Measurements from ENCODE around the gene AGA.
A peak's percentile ranks its signal among the peaks of the same experiment; 100 is the strongest.

The AGA gene

DNA sequence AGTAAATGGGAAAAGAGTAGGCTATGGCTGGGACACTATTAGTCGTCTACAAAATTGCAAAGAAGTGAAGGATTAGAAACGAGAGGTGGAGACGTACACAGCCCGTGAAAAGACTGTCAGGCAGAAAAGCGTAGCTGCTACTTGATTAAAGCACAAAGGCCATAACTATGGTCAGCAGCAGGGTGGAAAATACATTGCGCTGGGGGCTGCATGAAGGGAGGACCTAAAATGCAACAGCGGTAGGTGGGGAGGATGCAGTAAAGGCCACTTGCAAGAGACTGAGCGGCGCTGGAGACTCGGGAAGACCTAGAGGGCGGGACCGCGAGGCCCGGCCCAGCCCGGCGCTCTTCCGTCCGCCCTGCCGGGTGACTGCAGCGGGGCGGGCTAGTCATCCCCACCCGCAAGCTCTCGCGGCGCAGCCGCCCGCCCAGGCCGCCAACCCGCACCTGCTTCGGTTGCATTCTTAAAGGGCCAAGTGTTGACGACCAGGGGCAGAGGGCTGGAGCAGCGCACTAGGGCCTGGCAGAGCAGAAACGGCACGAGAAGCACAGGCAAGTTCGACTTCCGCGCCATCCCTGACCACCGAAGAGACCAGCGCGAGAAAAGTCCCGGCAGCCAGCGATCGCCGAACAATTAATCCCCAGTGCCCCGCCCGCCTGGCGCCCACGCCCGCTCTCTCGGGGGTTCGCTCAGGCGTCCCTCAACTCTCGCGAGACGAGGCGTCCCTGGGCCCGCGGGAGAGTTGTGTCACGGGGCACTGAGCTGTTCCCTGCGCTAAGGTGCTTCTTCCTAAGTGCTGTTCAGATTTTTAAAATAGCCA is at the start of gene AGA:
AGA (minus strand) TSS at position 635 of the 820 bp plus-strand sequence; CDS start at position 573, 62 bp downstream.
- DNase-seq, result peak; percentile 95

DNA sequence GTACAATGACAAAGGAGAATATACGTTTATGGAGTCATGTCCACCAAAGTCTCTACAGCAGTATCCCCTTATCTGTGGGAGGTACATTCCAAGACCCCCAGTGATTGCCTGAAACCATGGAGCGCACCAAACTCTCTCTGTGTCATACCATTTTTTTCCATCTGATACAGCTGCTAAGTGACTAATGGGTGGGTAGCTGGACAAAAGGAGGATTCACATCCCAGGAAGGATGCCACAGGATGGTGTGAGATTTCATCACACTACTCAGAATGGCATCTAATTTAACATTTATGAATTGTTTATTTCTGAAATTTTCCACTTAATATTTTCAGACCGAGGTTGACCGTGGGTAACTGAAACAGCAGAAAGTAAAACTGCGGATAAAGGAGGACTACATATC is 49.8 kb upstream of the AGA start:
- no peak for DNase-seq

DNA sequence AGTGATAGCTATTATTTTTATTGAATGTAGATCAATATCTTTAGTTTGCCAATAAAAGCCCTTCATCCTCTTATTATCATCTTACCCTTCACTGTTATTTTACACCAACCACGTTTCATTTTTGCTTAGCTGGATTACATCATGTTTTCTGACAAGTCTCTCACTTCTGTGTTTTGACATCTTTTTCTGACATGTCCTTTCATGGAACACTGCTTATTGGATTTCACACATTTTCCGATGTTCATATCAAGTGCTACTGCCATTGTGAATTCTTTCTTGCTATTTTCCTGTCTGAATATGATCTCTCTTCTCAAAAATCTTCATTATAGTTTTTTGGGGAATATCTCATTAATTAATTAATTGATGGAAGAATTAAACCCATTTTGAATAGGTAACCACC is 48.5 kb upstream of the AGA start:
- DNase-seq, result no peak

DNA sequence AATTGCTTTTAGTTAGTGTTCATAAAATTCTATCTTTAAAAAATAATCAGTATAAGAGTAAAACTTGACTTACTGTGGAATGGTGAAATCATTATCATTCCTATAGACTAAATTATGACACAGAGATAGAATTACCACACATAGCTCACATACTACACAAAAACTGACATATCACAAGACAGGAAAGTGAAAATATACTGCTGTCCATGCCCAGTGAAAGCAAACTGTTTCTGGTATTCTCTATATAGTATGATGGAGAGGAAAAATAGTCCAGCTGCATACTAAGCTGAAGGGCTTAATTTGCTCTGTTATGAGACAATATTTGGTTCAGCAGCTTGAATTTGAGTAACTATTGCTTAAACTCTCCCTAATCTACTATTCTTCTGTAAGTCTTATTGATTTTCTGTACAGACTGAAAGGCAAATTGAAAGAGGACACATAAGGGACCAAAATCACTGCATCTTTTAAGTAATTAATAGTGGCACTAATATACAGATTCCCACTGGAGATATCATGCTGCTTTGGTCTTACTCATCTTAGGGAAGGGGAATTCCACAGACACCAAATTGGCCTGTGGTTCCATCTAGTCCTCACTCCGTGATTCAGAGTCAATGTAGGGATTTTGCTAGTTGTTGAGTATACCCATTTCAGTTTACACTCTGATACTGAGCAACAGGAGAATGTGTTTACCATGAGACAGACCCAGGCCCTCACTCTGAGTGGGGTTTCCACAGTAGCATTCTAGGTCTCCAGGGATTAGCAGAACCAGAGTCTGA is 47.4 kb upstream of the AGA start:
- DNase-seq, result no peak

DNA sequence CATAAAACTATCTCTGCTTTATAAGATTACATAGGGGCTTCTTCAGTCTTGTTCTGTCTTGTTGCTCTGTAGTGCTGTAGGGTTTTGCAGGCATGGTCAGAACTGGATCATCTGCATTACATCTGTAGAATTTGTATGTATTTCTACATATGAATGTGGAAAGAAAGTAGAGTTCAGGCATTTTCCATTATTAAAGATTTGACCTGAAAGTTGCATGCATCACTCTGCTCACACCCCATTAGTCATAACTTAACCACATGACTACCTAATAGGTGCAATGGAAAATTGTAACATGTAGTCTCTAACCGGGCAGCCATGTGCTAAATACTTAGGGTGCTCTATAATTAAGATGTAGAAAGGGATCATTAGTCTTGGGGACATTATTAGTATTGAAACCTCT is 45.7 kb upstream of the AGA start:
- no peak for DNase-seq

DNA sequence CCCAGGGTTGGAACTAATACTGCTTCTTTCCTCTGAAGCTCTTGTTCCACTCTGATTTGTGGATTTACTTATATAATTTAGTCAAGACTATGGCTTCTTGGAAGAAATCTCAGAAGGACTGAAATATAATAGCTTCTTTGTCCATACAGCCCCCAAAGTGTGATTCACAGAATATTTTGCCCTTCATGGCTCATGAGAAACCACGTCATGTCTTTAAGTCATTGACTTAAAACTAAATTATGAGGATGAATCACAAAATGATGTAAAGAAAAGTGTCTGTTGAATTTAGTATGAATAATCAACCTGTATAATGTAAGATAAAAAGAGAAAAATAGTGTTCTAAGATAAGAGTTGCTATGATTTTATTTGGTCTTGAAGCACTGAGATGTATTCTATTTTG is 43.3 kb upstream of the AGA start:
- no peak for DNase-seq

DNA sequence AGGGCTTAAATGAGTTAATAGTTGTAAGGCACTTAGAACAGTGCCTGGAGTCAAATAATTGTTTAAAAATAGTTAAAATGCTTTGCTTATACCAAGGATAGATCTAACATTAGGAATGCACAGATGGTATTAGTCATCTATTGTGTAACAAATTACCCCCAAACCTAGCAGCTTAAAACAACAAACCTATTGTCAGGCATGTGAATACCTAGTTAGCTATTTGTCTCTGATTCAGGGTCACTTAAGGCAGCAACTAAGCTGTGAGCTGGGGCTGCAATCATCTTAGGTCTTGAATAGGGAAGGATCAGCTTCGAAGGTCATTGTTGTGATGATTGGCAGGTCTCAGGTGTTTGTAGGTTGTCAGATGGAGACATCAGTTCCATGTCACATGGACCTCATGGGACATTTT is 42.4 kb upstream of the AGA start:
- no peak for DNase-seq

DNA sequence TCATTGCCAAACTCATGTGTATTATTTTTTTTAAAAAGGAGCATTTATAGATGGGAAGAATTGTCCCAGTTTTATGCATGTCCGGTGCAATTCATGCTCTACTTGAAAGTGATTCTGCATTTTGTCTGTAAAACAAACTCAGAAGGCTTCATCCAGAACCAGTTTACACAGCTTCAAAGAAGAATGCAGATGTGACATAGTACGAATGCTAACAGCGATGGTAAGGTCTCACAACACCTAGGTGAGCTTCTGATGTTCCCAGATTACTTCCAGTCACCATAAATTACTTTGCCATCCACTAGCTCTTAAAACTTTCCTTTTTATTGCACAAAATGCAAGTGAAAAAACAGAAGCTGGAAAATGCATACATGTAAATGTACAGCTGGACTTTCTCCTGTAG is 41.5 kb upstream of the AGA start:
- no peak for DNase-seq

DNA sequence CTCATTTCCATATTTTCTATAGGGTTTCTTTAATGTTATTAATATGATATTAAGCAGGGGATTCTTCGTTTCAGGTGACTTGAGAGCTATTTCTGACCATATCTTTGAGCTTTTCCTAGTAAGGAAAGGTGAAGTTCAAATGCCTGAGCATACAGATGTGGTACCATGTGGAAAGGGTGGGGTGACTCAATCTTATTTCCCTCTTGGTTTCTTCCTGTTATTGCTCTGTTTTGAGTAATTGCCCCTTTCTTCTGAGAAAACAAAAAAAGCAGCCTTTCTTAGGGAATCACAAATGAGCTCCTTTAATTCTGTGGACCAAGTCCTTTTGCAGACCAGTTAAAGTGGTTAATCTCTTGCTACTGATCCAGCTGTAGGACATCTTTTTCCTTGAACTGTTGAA is 41.0 kb upstream of the AGA start:
- DNase-seq, result no peak

DNA sequence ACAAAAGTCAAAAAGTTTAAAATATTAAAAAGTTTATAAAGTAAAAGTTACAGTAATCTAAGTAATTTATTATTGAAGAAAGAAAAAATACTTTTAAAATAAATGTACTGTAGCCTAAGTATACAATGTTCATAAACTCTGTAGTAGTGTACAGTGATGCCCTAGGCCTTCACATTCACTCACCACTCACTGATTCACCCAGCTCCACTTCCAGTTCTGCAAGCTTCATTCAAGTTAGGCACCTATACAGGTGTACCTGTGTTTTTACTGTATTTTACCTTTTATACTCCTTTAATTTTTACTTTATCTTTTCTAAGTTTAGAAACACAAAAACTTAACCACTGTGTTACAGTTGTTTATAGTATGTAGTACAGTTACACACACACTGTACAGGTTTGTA is 40.1 kb upstream of the AGA start:
- DNase-seq, result no peak

DNA sequence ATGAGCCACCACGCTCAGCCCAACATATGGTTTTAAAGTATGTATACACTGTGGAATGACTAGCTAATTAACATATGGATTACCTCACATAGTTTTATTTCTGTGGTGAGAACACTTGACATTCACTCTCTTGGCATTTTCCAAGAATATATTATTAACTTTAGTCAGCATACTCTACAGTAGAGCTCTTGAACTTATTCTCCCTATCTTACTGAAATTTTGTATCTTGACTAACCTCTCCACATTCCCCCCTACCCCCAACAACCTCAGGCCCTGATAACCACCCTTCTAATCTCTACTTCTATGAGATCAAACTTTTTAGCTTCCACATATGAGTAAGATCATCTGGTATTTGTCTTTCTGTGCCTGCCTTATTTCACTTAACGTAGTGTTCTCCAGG is 38.6 kb upstream of the AGA start:
- no peak for DNase-seq

DNA sequence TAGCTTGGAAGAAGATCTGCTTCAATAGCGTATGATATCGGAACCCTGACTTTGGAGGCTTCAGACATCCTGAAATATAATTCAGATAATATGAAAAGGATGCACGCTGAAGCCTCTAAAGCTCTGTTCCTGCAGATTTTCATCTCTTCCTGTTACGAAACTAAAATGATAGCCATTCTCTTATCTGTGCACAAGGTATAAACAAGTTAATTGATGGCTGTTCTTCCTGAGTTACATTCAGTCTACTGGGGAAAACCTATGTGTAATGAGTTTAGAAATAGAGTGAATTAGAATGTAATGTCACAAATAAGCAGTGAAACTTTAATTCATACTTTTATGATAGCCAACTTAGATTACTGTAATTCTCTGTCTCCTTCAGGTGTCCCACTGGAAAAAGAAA is 36.8 kb upstream of the AGA start:
- DNase-seq, result no peak

DNA sequence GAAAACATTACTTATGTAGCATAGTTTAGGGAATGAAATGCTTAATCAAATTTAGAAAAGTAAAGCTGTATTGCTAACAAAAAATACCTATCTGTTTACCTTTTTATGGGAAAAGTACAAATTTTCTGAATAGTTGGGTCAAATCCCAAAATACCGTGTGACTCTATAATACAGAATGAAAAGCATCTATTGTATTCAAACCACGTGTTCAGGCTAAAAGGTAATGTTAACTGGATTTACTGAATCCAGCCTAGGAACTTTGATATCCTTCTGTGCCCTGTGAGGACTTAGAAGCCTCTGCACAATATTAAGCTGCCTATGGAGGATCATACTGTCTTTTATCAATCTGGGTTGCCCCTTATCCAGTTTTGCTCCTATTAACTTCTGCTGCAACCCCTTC is 36.3 kb upstream of the AGA start:
- no peak for DNase-seq

DNA sequence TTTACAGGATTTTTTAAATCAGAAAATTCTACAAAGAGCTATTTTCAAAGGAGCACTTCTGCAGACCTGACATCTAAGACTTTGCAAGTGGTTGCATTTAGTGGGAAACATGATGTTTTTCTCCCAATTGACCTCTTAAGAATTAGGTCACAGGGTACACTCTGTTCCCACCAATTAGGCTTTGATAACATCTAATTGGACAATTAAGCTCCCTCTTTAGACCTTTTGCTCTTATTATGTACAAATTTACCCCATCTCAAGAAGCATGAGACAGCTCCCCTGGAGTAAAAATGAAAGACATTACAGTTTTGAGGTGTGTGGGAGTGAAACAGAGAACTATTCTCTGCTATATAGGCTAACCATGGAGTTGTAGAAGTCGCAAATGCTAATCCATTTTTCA is 31.8 kb upstream of the AGA start:
- no peak for DNase-seq

DNA sequence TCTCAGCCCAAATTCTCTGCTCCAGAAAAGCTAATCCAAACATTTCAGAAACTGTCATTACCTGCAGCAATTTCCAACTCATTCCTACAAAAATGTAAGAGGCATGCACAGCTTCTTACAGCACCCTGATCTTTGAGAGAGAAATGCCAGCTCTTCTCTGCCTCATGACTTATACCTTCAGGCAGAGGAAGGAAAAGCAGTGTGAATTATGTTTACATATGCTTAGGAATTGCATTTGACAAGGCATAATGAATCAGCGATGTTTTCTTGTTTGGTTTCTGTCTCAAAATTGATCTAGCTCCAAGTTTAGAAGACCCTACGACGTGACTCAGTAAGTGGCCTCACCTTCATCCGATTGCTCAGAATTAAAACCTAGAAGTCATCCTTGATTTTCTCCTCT is 21.8 kb upstream of the AGA start:
- DNase-seq, result no peak

DNA sequence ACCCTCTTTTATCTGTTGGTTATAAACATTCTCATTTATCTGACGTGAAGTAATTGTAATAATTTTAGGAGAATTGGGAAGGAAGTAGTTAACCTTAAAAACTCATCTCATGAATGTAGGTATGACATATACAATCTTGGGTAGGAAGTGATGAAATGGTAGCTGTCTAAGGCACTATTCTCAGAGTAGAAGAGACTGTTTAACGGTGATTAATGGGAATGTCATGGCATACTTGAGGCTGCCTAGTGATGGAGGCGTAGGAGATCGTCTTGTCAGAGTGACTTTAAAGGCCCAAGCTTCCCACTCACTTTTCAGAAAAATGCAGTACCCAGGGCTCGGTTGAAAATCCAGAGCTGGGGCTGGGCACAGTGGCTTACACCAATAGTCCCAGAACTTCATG is 19.4 kb upstream of the AGA start:
- no peak for DNase-seq

DNA sequence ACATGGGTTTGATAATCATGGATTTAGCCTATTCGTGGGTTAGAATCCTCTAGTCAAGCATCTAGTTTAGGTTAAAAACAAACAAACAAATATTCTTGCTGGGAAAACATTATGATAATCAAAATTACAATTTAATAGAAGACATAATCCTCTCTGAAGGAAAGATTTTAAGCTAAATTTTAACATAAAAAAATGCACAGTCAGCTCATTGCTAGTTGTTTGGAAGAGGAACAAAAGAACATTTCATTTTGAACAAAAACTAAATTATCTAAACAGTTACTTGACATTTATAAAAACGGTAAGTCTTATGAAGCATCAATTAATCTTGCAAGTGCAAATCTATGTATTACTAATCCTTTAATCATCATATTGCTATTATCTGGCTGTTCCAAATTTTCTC is 18.2 kb upstream of the AGA start:
- no peak for DNase-seq

DNA sequence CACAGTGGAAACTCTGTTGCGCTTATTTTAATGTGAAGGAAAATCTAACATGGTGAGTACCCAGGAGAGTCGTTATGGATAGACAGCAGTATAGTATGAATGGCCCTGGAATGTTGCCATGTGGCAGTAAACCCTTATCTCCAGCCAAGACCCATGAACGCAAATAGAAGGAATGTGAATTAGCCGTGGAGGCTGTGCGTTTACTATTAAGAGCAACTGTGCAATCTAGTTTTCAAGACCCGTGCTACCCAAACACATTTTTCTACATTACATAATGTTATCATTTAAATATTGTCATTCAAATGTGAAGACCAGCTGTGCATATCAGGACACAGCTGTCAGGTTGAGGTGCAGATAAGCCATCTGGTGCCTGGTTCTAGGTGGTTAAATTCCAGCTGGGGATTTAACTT is 13.3 kb upstream of the AGA start:
- DNase-seq, result no peak

DNA sequence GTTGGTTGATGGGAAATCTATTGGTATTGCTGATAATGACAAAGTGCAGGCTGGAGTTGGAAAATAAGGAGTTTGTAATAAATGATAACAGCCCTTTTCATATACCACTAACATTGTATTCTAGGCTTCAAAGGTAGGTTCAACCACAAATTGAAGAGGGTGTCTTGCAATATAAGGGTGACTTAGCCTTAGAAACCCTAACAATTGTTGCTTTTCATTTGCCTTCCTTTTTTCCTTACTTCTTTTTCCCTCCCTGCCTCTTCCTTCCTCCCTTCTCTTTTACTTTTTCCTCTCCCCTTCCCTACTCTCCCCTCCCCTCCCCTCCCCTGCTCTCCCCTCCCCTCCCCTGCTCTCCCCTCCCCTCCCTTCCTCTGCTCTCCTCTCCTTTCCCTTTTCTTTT is 10.9 kb upstream of the AGA start:
- DNase-seq, result no peak

DNA sequence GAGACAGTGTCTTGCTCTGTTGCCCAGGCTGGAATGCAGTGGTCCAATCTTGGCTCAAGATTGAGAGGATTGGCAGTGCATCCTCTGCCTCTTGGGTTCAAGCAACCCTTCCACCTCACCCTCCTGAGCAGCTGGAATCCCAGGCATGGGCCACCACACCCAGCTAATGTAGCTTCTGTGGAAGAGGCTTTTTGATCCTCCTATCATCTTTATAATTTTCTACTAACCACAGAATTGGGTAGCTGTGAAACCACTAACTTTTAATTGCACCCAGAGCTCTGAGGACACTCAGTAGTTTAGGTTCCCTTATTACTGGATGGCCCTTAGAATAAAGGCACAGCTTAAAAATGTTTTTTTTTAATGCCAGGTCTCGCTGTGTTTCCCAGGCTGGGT is 8.9 kb upstream of the AGA start:
- DNase-seq, result no peak

DNA sequence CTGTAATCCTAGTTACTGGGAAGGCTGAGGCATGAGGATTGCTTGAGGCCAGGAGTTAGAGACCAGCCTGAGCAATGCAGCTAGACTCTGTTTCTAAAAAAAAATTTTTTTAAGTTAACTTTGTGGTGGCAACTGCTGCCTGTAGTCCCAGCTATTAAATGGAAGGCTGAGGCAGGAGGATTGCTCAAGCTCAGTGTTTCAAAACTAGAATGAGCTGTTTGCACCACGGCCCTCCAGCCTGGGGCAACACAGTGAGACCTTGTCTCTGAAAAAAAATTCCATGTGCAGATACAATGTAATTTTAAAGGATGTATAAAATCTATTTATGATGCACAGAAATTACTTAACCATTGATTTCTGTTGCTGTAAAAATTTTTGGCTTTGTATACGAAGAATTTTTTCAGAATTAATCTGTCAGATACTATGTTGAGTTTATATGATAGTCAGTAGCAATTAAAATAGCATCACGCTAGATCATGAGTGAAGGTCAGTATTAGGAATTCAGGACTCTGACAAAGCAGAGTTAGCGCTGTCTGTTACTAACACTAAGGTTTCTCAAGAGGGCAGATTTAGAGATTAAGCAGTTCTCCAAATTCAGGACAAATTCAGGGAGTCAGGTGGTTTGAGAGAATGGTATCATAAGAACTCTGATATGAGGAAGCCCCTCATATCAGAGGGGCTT is 8.3 kb upstream of the AGA start:
- DNase-seq, result no peak

DNA sequence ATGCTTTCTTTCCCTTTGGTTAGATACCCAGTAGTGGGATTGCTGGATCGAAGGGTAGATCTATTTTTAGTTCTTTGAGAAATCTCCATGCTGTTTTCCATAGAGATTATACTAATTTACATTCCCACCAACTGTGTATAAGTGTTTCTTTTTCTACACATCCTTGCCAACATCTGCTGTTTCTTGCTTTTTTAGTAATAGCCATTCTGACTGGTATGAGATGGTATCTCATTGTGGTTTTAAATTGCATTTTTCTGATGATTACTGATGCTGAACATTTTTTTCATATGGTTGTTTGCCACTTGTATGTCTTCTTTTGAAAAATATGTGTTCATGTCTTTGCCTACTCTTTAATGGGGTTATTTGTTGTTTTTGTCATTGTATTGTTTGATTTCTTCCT is 6.6 kb upstream of the AGA start:
- DNase-seq, result no peak

DNA sequence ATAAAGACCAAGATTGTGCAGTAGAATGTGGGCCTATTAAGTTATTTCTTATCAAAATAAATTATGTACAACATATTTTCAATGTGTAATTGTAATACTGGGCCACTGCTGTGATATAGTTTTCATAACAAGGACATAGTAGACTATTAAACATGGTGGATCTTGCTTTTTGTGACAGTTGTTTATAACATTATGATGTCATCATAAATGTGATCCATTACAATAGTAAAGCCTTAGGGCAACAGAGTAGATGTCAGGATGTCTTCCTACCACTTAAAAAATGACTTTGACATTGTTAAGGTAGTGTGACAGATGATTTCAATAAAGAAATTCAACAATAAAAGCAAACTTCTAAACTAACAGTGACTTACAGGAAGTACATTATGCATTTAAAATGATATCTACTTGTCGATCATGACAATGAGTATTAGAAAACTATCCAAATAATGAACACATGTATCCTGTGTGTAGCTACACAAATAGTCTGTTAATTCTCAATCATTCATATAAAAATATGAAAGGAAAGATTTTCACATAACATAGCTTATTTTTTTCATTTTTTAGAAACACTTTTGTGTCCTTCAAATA is 5.3 kb upstream of the AGA start:
- DNase-seq, result no peak

DNA sequence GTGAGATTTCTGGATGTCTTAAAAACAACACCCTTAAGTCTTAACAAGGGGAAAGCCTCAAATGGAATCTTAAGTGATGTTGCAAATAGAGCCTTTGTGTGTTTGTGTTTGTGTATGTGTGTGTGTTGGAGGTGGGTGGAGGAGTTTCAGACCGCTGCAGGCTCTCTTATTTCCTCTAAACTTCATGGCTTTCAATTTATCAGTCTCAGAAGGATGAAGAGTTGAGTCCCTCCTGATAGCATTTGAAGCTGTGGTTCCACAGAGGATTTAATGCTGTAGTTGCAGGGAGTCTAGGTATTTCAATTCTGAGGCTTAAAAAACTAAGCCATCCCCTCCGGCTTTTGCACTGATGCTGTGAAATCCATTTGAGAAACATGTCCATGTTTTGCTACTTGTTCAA is 4.3 kb upstream of the AGA start:
- no peak for DNase-seq

Measured in CD4-positive, alpha-beta T cell treated with Interleukin-12 subunit alpha and Interleukin-12 subunit beta, for 1 hour (primary cell).